Testis (tissue), 2 donors: ENCODE results near the gene ZMAT2.

Experiments used
- CTCF ChIP-seq, 3 experiments: fragments of 450-650 bp in 2 of 3; fragments of 200-600 bp in 1 of 3; sonication (generic) in 1 of 3; IDR thresholded peaks; one replicate each; pipeline ENCODE4 v1.5.1; 2016 to 2019; ENCODE audit warnings: antibody characterized with exemption in 3 of 3, mild to moderate bottlenecking in 2 of 3, moderate library complexity in 1 of 3
- POLR2A ChIP-seq: fragments of 450-650 bp; IDR thresholded peaks from one replicate; pipeline ENCODE4 v1.6.1; 2017; ENCODE audit warnings: antibody characterized with exemption, mild to moderate bottlenecking, moderate library complexity

GRCh38 chr5:140718266-140718592 is 18.0 kb downstream of the ZMAT2 start:
- TF ChIP-seq CTCF (IDR thresholded peaks at IDR 0.05) (no peak), POLR2A (no peak)
